HepG2 (cell line): ENCODE data around the gene ACVR2A. TPM values are rescaled to one million over a fixed set of nuclear protein-coding genes. Genes with fewer than 3 reads are reported as not detected.

Experiments
- ATAC-seq: fragments of 200-7000 bp; cut with Tn5 transposase; 3 replicates; pipeline ENCODE4 v1.9.1; 2020; ENCODE audit warnings: mild to moderate bottlenecking, moderate library complexity
- BruUV-seq: library from RNA; stranded (reverse); fragments of 400-500 nt; replicated peaks from 2 replicates; lab custom pipeline; 2021; lab: Mats Ljungman, UMichigan
- CTCF ChIA-PET: fragments of 300-600 bp; formaldehyde crosslinking; extraction: SDS; loops from one replicate; lab custom pipeline; 2021; ENCODE audit warnings: low total read pairs, inconsistent platforms, low intra/inter-chr PET ratio; lab: Yijun Ruan, JAX
- POLR2A ChIA-PET: fragments of 350-600 bp; sonication (Branson Sonifier 250); formaldehyde crosslinking; loops from one replicate; lab custom pipeline; 2020; ENCODE audit warnings: antibody characterized with exemption, inconsistent platforms; lab: Yijun Ruan, JAX
- DNase-seq: peaks from one replicate; pipeline ENCODE4 v3.0.0-alpha.2; 2015; ENCODE audit warnings: low spot score
- FAIRE-seq: peaks from 3 replicates; lab custom pipeline; 2011; peaks lifted over from hg19 to GRCh38; lab: Jason Lieb, UNC
- H2AFZ ChIP-seq: one replicate; pipeline ENCODE4 v1.6.1; 2011; ENCODE audit warnings: low read length, inconsistent platforms
- H3K27ac ChIP-seq: fragments of 300-600 bp; 3 replicates; pipeline ENCODE4 v1.8.0; 2011; ENCODE audit warnings: mixed run types, mild to moderate bottlenecking, mixed read lengths, low read length, inconsistent platforms; ENCODE audit not compliant: insufficient read depth; ENCODE audit errors: extremely low read length
- H3K27me3 ChIP-seq, 2 experiments: fragments of 200-600 bp in 1 of 2; 2 replicates in 1 of 2; 3 replicates in 1 of 2; pipeline versions ENCODE4 v1.6.0 to v1.8.0; 2011; ENCODE audit warnings: low read length in 2 of 2, mild to moderate bottlenecking in 2 of 2, moderate library complexity in 2 of 2, inconsistent platforms in 1 of 2; ENCODE audit not compliant: insufficient read depth in 2 of 2, control insufficient read depth in 1 of 2
- H3K36me3 ChIP-seq, 2 experiments: fragments of 200-600 bp in 1 of 2; replicated peaks in 1 of 2; 2 replicates in 1 of 2; 3 replicates in 1 of 2; pipeline versions ENCODE4 v1.5.1 to v1.8.0; 2011; ENCODE audit warnings: low read length in 2 of 2, inconsistent platforms in 1 of 2; ENCODE audit not compliant: insufficient read depth in 2 of 2, control insufficient read depth in 1 of 2
- H3K4me1 ChIP-seq: 2 replicates; pipeline ENCODE4 v1.5.1; 2012; ENCODE audit warnings: low read length, inconsistent platforms; ENCODE audit not compliant: insufficient read depth
- H3K4me2 ChIP-seq: 2 replicates; pipeline ENCODE4 v1.6.0; 2011; ENCODE audit warnings: low read depth, low read length, inconsistent platforms
- H3K4me3 ChIP-seq, 3 experiments: fragments of 200-600 bp in 1 of 3; sonication (generic), shearing (Covaris generic) in 1 of 3; replicated peaks in 1 of 3; 2 replicates each; pipeline ENCODE4 v1.5.1; 2011 to 2016; ENCODE audit warnings: low read length in 3 of 3, inconsistent platforms in 2 of 3, low read depth in 2 of 3, mild to moderate bottlenecking in 2 of 3, control low read depth in 1 of 3, mixed read lengths in 1 of 3; ENCODE audit not compliant: insufficient read depth in 1 of 3
- H3K79me2 ChIP-seq: one replicate; pipeline ENCODE4 v1.6.1; 2011; ENCODE audit warnings: low read length, inconsistent platforms; ENCODE audit not compliant: insufficient read depth
- H3K9ac ChIP-seq: 2 replicates; pipeline ENCODE4 v1.6.0; 2011; ENCODE audit warnings: mild to moderate bottlenecking, low read depth, low read length, inconsistent platforms; ENCODE audit not compliant: insufficient read depth
- H3K9me3 ChIP-seq: 2 replicates; pipeline ENCODE4 v1.5.1; 2012; ENCODE audit warnings: mild to moderate bottlenecking, low read length
- H4K20me1 ChIP-seq: 2 replicates; pipeline ENCODE4 v1.6.0; 2011; ENCODE audit warnings: inconsistent platforms, mild to moderate bottlenecking, low read length, moderate library complexity; ENCODE audit not compliant: insufficient read depth
- ARID2 ChIP-seq: sonication (generic); formaldehyde crosslinking; IDR thresholded peaks from 2 replicates; pipeline ENCODE4 v1.8.1; 2022; ENCODE audit warnings: mild to moderate bottlenecking, missing genetic modification reagents, borderline replicate concordance
- CC2D1A ChIP-seq: sonication (generic); formaldehyde crosslinking; IDR thresholded peaks from 2 replicates; pipeline ENCODE4 v1.8.1; 2023; ENCODE audit warnings: mild to moderate bottlenecking, missing genetic modification reagents
- CREB1 ChIP-seq, 2 experiments: fragments of 450-650 bp in 1 of 2; IDR thresholded peaks; 2 replicates each; pipeline ENCODE4 v1.6.1; 2016 to 2017; ENCODE audit warnings: control low read depth in 1 of 2, mild to moderate bottlenecking in 1 of 2, missing compliant biosample characterization in 1 of 2, missing genetic modification characterization in 1 of 2
- ETV5 ChIP-seq: IDR thresholded peaks from 2 replicates; pipeline ENCODE4 v1.6.1; 2018; ENCODE audit warnings: missing biosample characterization, missing genetic modification reagents, inconsistent platforms, borderline replicate concordance
- HNRNPK ChIP-seq: fragments of 200-400 bp; formaldehyde crosslinking; IDR thresholded peaks from 2 replicates; pipeline ENCODE4 v1.6.1; 2018; ENCODE audit warnings: low read length, low read depth, moderate library complexity, mild to moderate bottlenecking; ENCODE audit not compliant: poor library complexity, severe bottlenecking
- NCOA1 ChIP-seq: sonication (generic); formaldehyde crosslinking; IDR thresholded peaks from 2 replicates; pipeline ENCODE4 v1.9.0; 2021; ENCODE audit warnings: missing genetic modification reagents
- SPEN ChIP-seq: sonication (generic); formaldehyde crosslinking; IDR thresholded peaks from 2 replicates; pipeline ENCODE4 v1.5.1; 2020; ENCODE audit warnings: low read depth, mild to moderate bottlenecking, missing genetic modification reagents
- ZNF274 ChIP-seq: sonication (generic); formaldehyde crosslinking; IDR thresholded peaks from 2 replicates; pipeline ENCODE4 v1.5.1; 2020; ENCODE audit warnings: mild to moderate bottlenecking, missing genetic modification reagents
- ZNF670 ChIP-seq: sonication (generic); formaldehyde crosslinking; IDR thresholded peaks from 2 replicates; pipeline ENCODE4 v1.8.0; 2022; ENCODE audit warnings: mild to moderate bottlenecking, missing genetic modification reagents, borderline replicate concordance
- ZNF737 ChIP-seq: sonication (generic); formaldehyde crosslinking; IDR thresholded peaks from 2 replicates; pipeline ENCODE4 v1.5.0; 2020; ENCODE audit warnings: missing genetic modification reagents, mild to moderate bottlenecking, borderline replicate concordance
- ZSCAN21 ChIP-seq: sonication (generic); formaldehyde crosslinking; IDR thresholded peaks from 2 replicates; pipeline ENCODE4 v1.8.0; 2022; ENCODE audit warnings: mild to moderate bottlenecking, missing genetic modification reagents, moderate library complexity, borderline replicate concordance
- WGBS: methylation state at CpG from one replicate; pipeline ENCODE4 v1.1.6; 2017; ENCODE audit warnings: low lambda C conversion rate; 5-methylcytosine and 5-hydroxymethylcytosine counted together
- in situ Hi-C: cut with HindIII; loops from 2 replicates; pipeline ENCODE4 v1.10.0; 2017; ENCODE audit warnings: low pct_unique_long_range_greater_than_20kb; ENCODE audit not compliant: extremely low pct_ligation_motif_present
- intact Hi-C: fragments of 100-400 bp; cut with micrococcal nuclease; formaldehyde crosslinking; loops from one replicate; pipeline ENCODE4 v1.10.0; 2022; ENCODE audit not compliant: unreplicated experiment
- polyA plus RNA-seq, 8 experiments: library from polyadenylated mRNA; depleted of rRNA in 3 of 8; stranded (reverse) in 7 of 8; unstranded in 1 of 8; fragments of >200 nt; fragmentation: Illumina TruSeq in 4 of 8; extraction: Trizol in 4 of 8; gene quantifications; 2 replicates each; pipeline versions ENCODE4 v1.2.1 to v1.2.3, GENCODE V29; 2011 to 2016; ENCODE audit warnings: low read depth in 4 of 8, missing spikeins in 1 of 8, mixed read lengths in 1 of 8; ENCODE audit not compliant: insufficient read depth in 1 of 8
- total RNA-seq, 5 experiments: library from RNA; depleted of rRNA; stranded (reverse); fragments of >200 nt; fragmentation: Illumina TruSeq; extraction: Trizol; gene quantifications; 2 replicates each; pipeline ENCODE4 v1.2.3, GENCODE V29; 2016; ENCODE audit warnings: low read depth in 1 of 5

The ACVR2A gene
- total and polyA plus RNA-seq, 2 of the 13 experiments (the other 11 are each of a cell fraction or from before 2014, with no cell fraction given), result 8.3 to 18.0 TPM

DNA sequence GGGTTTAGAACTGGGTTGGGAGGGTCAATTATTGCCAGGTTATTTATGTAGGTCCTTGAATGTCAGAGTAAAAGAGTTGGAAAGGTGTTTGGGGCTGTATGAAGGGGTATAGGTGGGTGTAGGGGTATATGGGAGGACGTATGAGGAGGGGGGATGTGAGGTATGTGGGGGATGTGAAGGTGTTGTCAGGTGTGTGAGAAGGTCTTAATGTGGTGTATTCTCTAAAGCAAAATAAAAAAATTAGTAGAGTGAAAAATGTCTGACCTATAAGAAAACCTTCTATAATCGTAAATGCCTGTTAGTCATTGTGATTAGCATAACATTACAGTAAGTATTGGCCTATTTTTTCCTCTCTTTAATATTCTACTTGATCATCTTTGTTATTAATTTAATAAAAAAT is 25.1 kb downstream of the ACVR2A start:
- ATAC-seq (no peak), FAIRE-seq (no peak), DNase-seq (no peak)
- Histone ChIP-seq H3K9me3 (no peaks in the 10 kb centered on the region), H3K4me1 (no peaks in the 10 kb centered on the region), H3K4me2 (no peak overlapping the region), H3K27ac (no peak overlapping the region), H2AFZ (no peak overlapping the region), H3K79me2 (peaks cover 88% of the 10 kb centered on the region), H4K20me1 (peaks cover 9% of the 10 kb centered on the region; the same call in 1 of the 2 replicates), H3K36me3 (no peaks in the 10 kb centered on the region), H3K27me3 (no peaks in the 10 kb centered on the region), H3K9ac (no peak overlapping the region), H3K4me3 (no peak overlapping the region)
- WGBS, result 95% methylated on average over 2 of the region's 2 CpGs
- intact Hi-C loops (no loop called here), in situ Hi-C loops (no loop called here)
- no TSS peak for BruUV-seq
- ChIA-PET POLR2A (no interaction called here), CTCF (no interaction called here)
- TF ChIP-seq HNRNPK, result peak; percentile 95
- TF ChIP-seq CC2D1A (CRISPR knock-in tag), result no peak

DNA sequence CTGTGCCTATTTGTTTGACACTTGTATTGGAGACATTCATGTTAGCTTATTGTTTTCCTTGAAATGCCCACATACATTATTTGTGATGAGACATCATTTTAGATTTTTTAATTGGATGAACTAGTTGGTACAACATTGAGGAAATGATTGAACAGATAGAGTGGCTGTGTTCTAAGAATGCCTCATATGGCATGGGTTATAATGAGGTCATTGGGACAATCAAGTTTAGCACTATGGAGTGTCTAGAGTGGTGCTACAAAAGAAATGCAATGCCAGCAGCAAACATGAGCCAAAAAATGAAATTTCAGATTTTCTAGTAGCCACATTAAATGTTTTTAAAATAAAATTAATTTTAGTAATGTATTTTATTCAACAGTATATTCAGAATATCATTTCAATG is 28.1 kb downstream of the ACVR2A start:
- ChIA-PET POLR2A (no interaction called here), CTCF (no interaction called here)
- intact Hi-C loops (no loop called here), in situ Hi-C loops (no loop called here)
- Histone ChIP-seq H3K9ac (no peak overlapping the region), H3K4me3 (no peak overlapping the region), H3K79me2 (peaks cover 85% of the 10 kb centered on the region), H3K36me3 (no peaks in the 10 kb centered on the region), H3K9me3 (no peaks in the 10 kb centered on the region), H3K4me2 (no peak overlapping the region), H2AFZ (no peak overlapping the region), H3K27me3 (no peaks in the 10 kb centered on the region), H3K27ac (no peak overlapping the region), H3K4me1 (no peaks in the 10 kb centered on the region), H4K20me1 (0 out of 2 replicates have a peak, but pooled peaks cover 4% of the 10 kb centered on the region)
- no TSS peak for BruUV-seq
- ATAC-seq, result no peak
- no peak for DNase-seq
- TF ChIP-seq ARID2 (CRISPR knock-in tag) (no peak), ZNF737 (no peak), NCOA1 (CRISPR knock-in tag) (no peak), CREB1 (IDR thresholded peaks at IDR 0.05) (no peak), CREB1 (CRISPR knock-in tag; IDR thresholded peaks at IDR 0.05) (no peak), ZNF670 (CRISPR knock-in tag) (no peak), ZNF274 (CRISPR knock-in tag) (no peak), SPEN (CRISPR knock-in tag) (no peak), ZSCAN21 (no peak), ETV5 (no peak)
- no peak for FAIRE-seq
